GM06990 (cell line): Measurements from ENCODE around the gene AMHR2.
A peak's percentile ranks its signal among the peaks of the same experiment; 100 is the strongest.
"Not testable (repeated sequence)": the region's sequence is repeated elsewhere in the genome, so short reads cannot be mapped to it uniquely, and the experiment has no call there.

Experiments used
- DNase-seq: peaks from one replicate; pipeline ENCODE4 v3.0.0-alpha.2; 2011; ENCODE audit not compliant: insufficient read length; ENCODE audit errors: extremely low read depth
- H3K27me3 ChIP-seq: replicated peaks from 2 replicates; pipeline ENCODE4 v1.6.0; 2011; ENCODE audit warnings: low read length; ENCODE audit not compliant: control insufficient read depth, insufficient read depth
- H3K36me3 ChIP-seq: 2 replicates; pipeline ENCODE4 v1.5.1; 2011; ENCODE audit warnings: low read length; ENCODE audit not compliant: control insufficient read depth, insufficient read depth
- H3K4me3 ChIP-seq: replicated peaks from 2 replicates; pipeline ENCODE4 v1.5.1; 2011; ENCODE audit warnings: low read depth, mild to moderate bottlenecking, control low read depth, low read length
- TF ChIP-seq, protein P1 (sequence below): IDR thresholded peaks from 2 replicates; pipeline ENCODE4 v1.5.1; 2011; ENCODE audit warnings: low read length, control low read depth, mild to moderate bottlenecking, inconsistent platforms; ENCODE audit not compliant: insufficient read depth, poor library complexity, severe bottlenecking

AMHR2 gene

GRCh38 chr12:53380104-53380793, 43.4 kb upstream of the AMHR2 start, which contains the start of gene SP1:
TSS of gene SP1 (plus strand) at chr12:53380176. CDS start at chr12:53380292, 116 bp downstream.
- TF ChIP-seq, protein P1, sequence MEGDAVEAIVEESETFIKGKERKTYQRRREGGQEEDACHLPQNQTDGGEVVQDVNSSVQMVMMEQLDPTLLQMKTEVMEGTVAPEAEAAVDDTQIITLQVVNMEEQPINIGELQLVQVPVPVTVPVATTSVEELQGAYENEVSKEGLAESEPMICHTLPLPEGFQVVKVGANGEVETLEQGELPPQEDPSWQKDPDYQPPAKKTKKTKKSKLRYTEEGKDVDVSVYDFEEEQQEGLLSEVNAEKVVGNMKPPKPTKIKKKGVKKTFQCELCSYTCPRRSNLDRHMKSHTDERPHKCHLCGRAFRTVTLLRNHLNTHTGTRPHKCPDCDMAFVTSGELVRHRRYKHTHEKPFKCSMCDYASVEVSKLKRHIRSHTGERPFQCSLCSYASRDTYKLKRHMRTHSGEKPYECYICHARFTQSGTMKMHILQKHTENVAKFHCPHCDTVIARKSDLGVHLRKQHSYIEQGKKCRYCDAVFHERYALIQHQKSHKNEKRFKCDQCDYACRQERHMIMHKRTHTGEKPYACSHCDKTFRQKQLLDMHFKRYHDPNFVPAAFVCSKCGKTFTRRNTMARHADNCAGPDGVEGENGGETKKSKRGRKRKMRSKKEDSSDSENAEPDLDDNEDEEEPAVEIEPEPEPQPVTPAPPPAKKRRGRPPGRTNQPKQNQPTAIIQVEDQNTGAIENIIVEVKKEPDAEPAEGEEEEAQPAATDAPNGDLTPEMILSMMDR: no peak
- peak within 1 kb of the TSS; percentile 75 for H3K4me3 ChIP-seq
- peaks cover 11% of the 10 kb centered on the region for H3K36me3 ChIP-seq
- no peaks in the 10 kb centered on the region for H3K27me3 ChIP-seq
- peak; percentile 93 for DNase-seq

GRCh38 chr12:53380794-53381730, 42.6 kb upstream of the AMHR2 start:
- TF ChIP-seq, protein P1: no peak
- DNase-seq: no peak

GRCh38 chr12:53381731-53382630, 41.7 kb upstream of the AMHR2 start:
- DNase-seq: peak; percentile 39
- peak overlapping the region; percentile 69 for H3K4me3 ChIP-seq
- TF ChIP-seq, protein P1: peak; percentile 59
- H3K27me3 ChIP-seq: no peaks in the 10 kb centered on the region
- H3K36me3 ChIP-seq: peaks cover 11% of the 10 kb centered on the region

More at GRCh38 chr12:53380794-53381730, 42.6 kb upstream of the AMHR2 start:
- Histone ChIP-seq H3K36me3 (peaks cover 11% of the 10 kb centered on the region), H3K27me3 (no peaks in the 10 kb centered on the region), H3K4me3 (peak overlapping the region; percentile 69)

DNA sequence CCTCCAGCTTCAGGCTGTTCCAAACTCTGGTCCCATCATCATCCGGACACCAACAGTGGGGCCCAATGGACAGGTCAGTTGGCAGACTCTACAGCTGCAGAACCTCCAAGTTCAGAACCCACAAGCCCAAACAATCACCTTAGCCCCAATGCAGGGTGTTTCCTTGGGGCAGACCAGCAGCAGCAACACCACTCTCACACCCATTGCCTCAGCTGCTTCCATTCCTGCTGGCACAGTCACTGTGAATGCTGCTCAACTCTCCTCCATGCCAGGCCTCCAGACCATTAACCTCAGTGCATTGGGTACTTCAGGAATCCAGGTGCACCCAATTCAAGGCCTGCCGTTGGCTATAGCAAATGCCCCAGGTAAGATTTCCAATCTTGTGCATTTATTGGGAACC, 40.4 kb upstream of the AMHR2 start:
- Histone ChIP-seq H3K36me3 (peaks cover 11% of the 10 kb centered on the region), H3K27me3 (no peaks in the 10 kb centered on the region), H3K4me3 (peak overlapping the region; percentile 11)
- TF ChIP-seq, protein P1: no peak
- no peak for DNase-seq

- not testable (repeated sequence) for DNase-seq, H3K27me3 ChIP-seq, H3K4me3 ChIP-seq
- peaks cover 11% of the 10 kb centered on the region for H3K36me3 ChIP-seq
Measured at GRCh38 chr12:53386381-53386780, 37.3 kb upstream of the AMHR2 start.
